Suprapubic skin (tissue), 4 donors: ENCODE data around the gene BTBD6. TPM values are rescaled to one million over a fixed set of nuclear protein-coding genes. Genes with fewer than 3 reads are reported as not detected.

Experiments used
- total RNA-seq, 4 donors: library from RNA; depleted of rRNA; stranded (reverse); fragments of >200 nt; gene quantifications; one replicate each; pipeline ENCODE4 v1.1.0, GENCODE V29; 2016

BTBD6 gene
- total RNA-seq, 4 donors from 2014 or later: 38.9 to 63.7 (median 58.6) TPM

Other genes with a start within 250 kb of the BTBD6 start
- gene CDCA4, start 227.4 kb upstream of the BTBD6 start, total RNA-seq: 10 to 100 TPM; 27.7 to 38.6 (median 35.8) TPM
- 1 to 10 TPM in 2 of 4 donors, under 1 TPM in 2; 0.95 to 2.7 (median 1.3) TPM for gene GPR132, start 183.1 kb upstream of the BTBD6 start, total RNA-seq
- 10 to 100 TPM; 47.4 to 75.4 (median 67.2) TPM for gene JAG2, start 79.8 kb upstream of the BTBD6 start, total RNA-seq
- 10 to 100 TPM; 14.6 to 22.2 (median 19.8) TPM for gene NUDT14, start 67.2 kb upstream of the BTBD6 start, total RNA-seq
- gene BRF1, start 52.5 kb downstream of the BTBD6 start, total RNA-seq: 100 to 1,000 TPM in 1 of 4 donors, 10 to 100 TPM in 3; 37.9 to 102 (median 52.5) TPM
- gene PACS2, start 66.2 kb downstream of the BTBD6 start, total RNA-seq: 100 to 1,000 TPM in 1 of 4 donors, 10 to 100 TPM in 3; 41.9 to 100 (median 66.6) TPM
- under 1 TPM in 1 of 4 donors, not detected in 3; 0.80 TPM for gene TEX22, start 150.0 kb downstream of the BTBD6 start, total RNA-seq
- gene MTA1, start 171.3 kb downstream of the BTBD6 start, total RNA-seq: 100 to 1,000 TPM in 1 of 4 donors, 10 to 100 TPM in 3; 38.1 to 107 (median 59.5) TPM
- 100 to 1,000 TPM in 2 of 4 donors, 10 to 100 TPM in 2; 70.7 to 140 (median 104) TPM for gene CRIP2, start 226.3 kb downstream of the BTBD6 start, total RNA-seq
- 100 to 1,000 TPM in 1 of 4 donors, 10 to 100 TPM in 3; 28.6 to 140 (median 76.2) TPM for gene CRIP1, start 238.4 kb downstream of the BTBD6 start, total RNA-seq
- gene TEDC1, start 242.7 kb downstream of the BTBD6 start, total RNA-seq: 10 to 100 TPM; 11.4 to 41.0 (median 14.0) TPM